Sigmoid colon (tissue), 7 donors: ENCODE results near the gene PMS1. TPM values are rescaled to one million over a fixed set of nuclear protein-coding genes. Genes with fewer than 3 reads are reported as not detected.
"Not testable (repeated sequence)": the region's sequence is repeated elsewhere in the genome, so short reads cannot be mapped to it uniquely, and the experiment has no call there.

Experiments
- DNase-seq: peaks from one replicate; pipeline ENCODE4 v3.0.0-alpha.2; 2019
- H3K27ac ChIP-seq, 4 donors: fragments of 200-600 bp; sonication (generic); one replicate each; pipeline ENCODE4 v1.5.1; 2016 to 2019; ENCODE audit warnings: mild to moderate bottlenecking in 1 of 4
- H3K27me3 ChIP-seq, 3 donors: fragments of 200-600 bp; sonication (generic); one replicate each; pipeline ENCODE4 v1.5.1; 2019; ENCODE audit warnings: mild to moderate bottlenecking in 1 of 3
- H3K36me3 ChIP-seq, 4 donors: fragments of 200-600 bp; sonication (generic); one replicate each; pipeline ENCODE4 v1.5.1; 2016 to 2019
- H3K4me1 ChIP-seq, 4 donors: fragments of 200-600 bp; sonication (generic); one replicate each; pipeline ENCODE4 v1.5.1; 2017 to 2019
- H3K4me3 ChIP-seq, 4 donors: fragments of 200-600 bp; sonication (generic); one replicate each; pipeline ENCODE4 v1.5.1; 2017 to 2019; ENCODE audit warnings: mild to moderate bottlenecking in 2 of 4, moderate library complexity in 1 of 4
- H3K9me3 ChIP-seq, 4 donors: fragments of 200-600 bp in 3 of 4; sonication (generic) in 3 of 4; one replicate each; pipeline versions ENCODE4 v1.5.1 to v1.6.1; 2013 to 2019
- CTCF ChIP-seq, 4 experiments: fragments of 450-650 bp in 3 of 4; fragments of 200-600 bp in 1 of 4; IDR thresholded peaks; one replicate each; pipeline ENCODE4 v1.5.1; 2016 to 2019; ENCODE audit warnings: antibody characterized with exemption in 4 of 4, mild to moderate bottlenecking in 3 of 4, moderate library complexity in 2 of 4
- EP300 ChIP-seq, 4 donors: sonication (generic); formaldehyde crosslinking; IDR thresholded peaks; one replicate each; pipeline ENCODE4 v1.6.1; 2017; ENCODE audit warnings: antibody characterized with exemption in 4 of 4
- POLR2A ChIP-seq, 2 donors: fragments of 450-650 bp; IDR thresholded peaks; one replicate each; pipeline ENCODE4 v1.6.1; 2016; ENCODE audit warnings: antibody characterized with exemption in 2 of 2, mild to moderate bottlenecking in 2 of 2, moderate library complexity in 2 of 2
- POLR2AphosphoS5 ChIP-seq, 4 donors: sonication (generic); formaldehyde crosslinking; IDR thresholded peaks; one replicate each; pipeline ENCODE4 v1.6.1; 2017; ENCODE audit warnings: antibody characterized with exemption in 4 of 4
- WGBS, 2 donors: extraction: QIAGEN DNeasy Blood & Tissue Kit; methylation state at CpG; one replicate each; pipeline ENCODE4 v1.1.7; 2013; 5-methylcytosine and 5-hydroxymethylcytosine counted together
- intact Hi-C: fragments of 100-400 bp; cut with DNase I; formaldehyde crosslinking; loops from one replicate; pipeline ENCODE4 v1.15.1; 2023
- polyA plus RNA-seq, 3 donors: library from polyadenylated mRNA; stranded (reverse); fragments of 200-250 nt; gene quantifications; one replicate each; pipeline ENCODE4 v1.2.3, GENCODE V29; 2013
- total RNA-seq, 4 donors: library from RNA; depleted of rRNA; stranded (reverse); fragments of >200 nt; gene quantifications; one replicate each; pipeline ENCODE4 v1.1.0, GENCODE V29; 2016
- donor health status: healthy with polysubstance abuse.
- donor health status: Bipolar disorder and iron deficiency.
- donor health status: healthy.

Gene PMS1
- total and polyA plus RNA-seq, 7 donors: 4.4 to 17.7 (median 15.1) TPM

- no peak for DNase-seq
- TF ChIP-seq POLR2AphosphoS5 (IDR thresholded peaks at IDR 0.05): no peak
- no peak for TF ChIP-seq EP300 (IDR thresholded peaks at IDR 0.05)
- TF ChIP-seq CTCF (IDR thresholded peaks at IDR 0.05): no peak
- no peak for TF ChIP-seq POLR2A (IDR thresholded peaks at IDR 0.05)
- intact Hi-C loops: no loop called here
- no peaks in the 10 kb centered on the region for H3K36me3 ChIP-seq
- H3K27ac ChIP-seq: no peak overlapping the region
- peaks cover 0 to under 1% (median 0%) of the 10 kb centered on the region in 4 donors for H3K4me1 ChIP-seq
- no peak overlapping the region for H3K4me3 ChIP-seq
- H3K27me3 ChIP-seq: no peaks in the 10 kb centered on the region
- H3K9me3 ChIP-seq: no peaks in the 10 kb centered on the region
- WGBS, 2 donors: 100% methylated on average over 1 of the region's 1 CpG
These were observed 46.3 kb downstream of the PMS1 start for GRCh38 chr2:189830510-189830909.

- WGBS, 2 donors: 90 to 92% methylated on average over 3 of the region's 3 CpGs
- H3K36me3 ChIP-seq: no peaks in the 10 kb centered on the region
- intact Hi-C loops: no loop called here
- H3K9me3 ChIP-seq: no peaks in the 10 kb centered on the region
- H3K27ac ChIP-seq: no peak overlapping the region
- H3K27me3 ChIP-seq: no peaks in the 10 kb centered on the region
- H3K4me1 ChIP-seq: peaks cover 0 to 16% (median 10%) of the 10 kb centered on the region in 4 donors
- no peak for TF ChIP-seq POLR2AphosphoS5 (IDR thresholded peaks at IDR 0.05)
- TF ChIP-seq EP300 (IDR thresholded peaks at IDR 0.05): no peak
- TF ChIP-seq CTCF (IDR thresholded peaks at IDR 0.05): no peak
- no peak for TF ChIP-seq POLR2A (IDR thresholded peaks at IDR 0.05)
- H3K4me3 ChIP-seq: no peak overlapping the region
- no peak for DNase-seq
These were observed 49.8 kb downstream of the PMS1 start for GRCh38 chr2:189834059-189834458.

- H3K4me3 ChIP-seq, H3K27ac ChIP-seq, intact Hi-C loops, H3K36me3 ChIP-seq, H3K27me3 ChIP-seq, H3K9me3 ChIP-seq, DNase-seq: not testable (repeated sequence)
- 90 to 91% methylated on average over 1 of the region's 1 CpG for WGBS, 2 donors
- peaks cover 0 to 16% (median 10%) of the 10 kb centered on the region in 4 donors for H3K4me1 ChIP-seq
These were observed 50.4 kb downstream of the PMS1 start for GRCh38 chr2:189834642-189835041.

- Histone ChIP-seq H3K9me3 (no peaks in the 10 kb centered on the region), H3K4me1 (peaks cover 0 to 16% (median 10%) of the 10 kb centered on the region in 4 donors), H3K4me3 (no peak overlapping the region), H3K36me3 (no peaks in the 10 kb centered on the region), H3K27me3 (no peaks in the 10 kb centered on the region), H3K27ac (peak overlapping the region in 1 of 4 donors; percentile 19)
- intact Hi-C loops: no loop called here
- WGBS, 2 donors: 85 to 94% methylated on average over 4 of the region's 4 CpGs
- TF ChIP-seq POLR2A (IDR thresholded peaks at IDR 0.05) (no peak), EP300 (IDR thresholded peaks at IDR 0.05) (no peak), POLR2AphosphoS5 (IDR thresholded peaks at IDR 0.05) (no peak), CTCF (IDR thresholded peaks at IDR 0.05) (no peak)
- no peak for DNase-seq
These were observed 51.8 kb downstream of the PMS1 start for GRCh38 chr2:189835855-189836558.

GRCh38 chr2:189836644-189837043 lies 52.4 kb downstream of the PMS1 start:
- Histone ChIP-seq H3K4me1 (peaks cover 0 to 16% (median 10%) of the 10 kb centered on the region in 4 donors), H3K27ac (peak overlapping the region in 1 of 4 donors; percentile 19), H3K36me3 (no peaks in the 10 kb centered on the region), H3K27me3 (no peaks in the 10 kb centered on the region), H3K9me3 (no peaks in the 10 kb centered on the region), H3K4me3 (no peak overlapping the region)
- no peak for DNase-seq
- TF ChIP-seq EP300 (IDR thresholded peaks at IDR 0.05) (no peak), CTCF (IDR thresholded peaks at IDR 0.05) (no peak), POLR2AphosphoS5 (IDR thresholded peaks at IDR 0.05) (no peak), POLR2A (IDR thresholded peaks at IDR 0.05) (no peak)
- intact Hi-C loops: no loop called here
- WGBS, 2 donors: 71 to 75% methylated on average over 4 of the region's 4 CpGs
